A673 (cell line): ENCODE measurements around the gene MYOCD. TPM values are rescaled to one million over a fixed set of nuclear protein-coding genes. Genes with fewer than 3 reads are reported as not detected.

Experiments
- BruUV-seq: library from RNA; stranded (reverse); fragments of 400-500 nt; replicated peaks from 2 replicates; lab custom pipeline; 2021; lab: Mats Ljungman, UMichigan
- CTCF ChIA-PET: fragments of 300-600 bp; sonication (Branson Sonifier 250); formaldehyde crosslinking; loops from one replicate; lab custom pipeline; 2022; ENCODE audit warnings: antibody characterized with exemption; lab: Charles Lee
- POLR2A ChIA-PET: fragments of 300-600 bp; sonication (Branson Sonifier 250); formaldehyde crosslinking; loops from one replicate; lab custom pipeline; 2022; ENCODE audit warnings: antibody characterized with exemption; ENCODE audit not compliant: low non-redundant PET; lab: Charles Lee
- DNase-seq: peaks from one replicate; pipeline ENCODE4 v3.0.0-alpha.2; 2015; ENCODE audit warnings: low spot score
- H3K27ac ChIP-seq: fragments of 200-600 bp; sonication (generic); 2 replicates; pipeline ENCODE4 v1.5.1; 2016; ENCODE audit warnings: mixed run types, low read depth, mild to moderate bottlenecking, mixed read lengths, antibody characterized with exemption, low read length; ENCODE audit not compliant: poor library complexity, severe bottlenecking
- H3K27me3 ChIP-seq: fragments of 200-600 bp; sonication (generic); replicated peaks from 2 replicates; pipeline ENCODE4 v1.6.1; 2017; ENCODE audit warnings: mixed run types, low read depth, mild to moderate bottlenecking, mixed read lengths, antibody characterized with exemption, low read length; ENCODE audit not compliant: insufficient read depth, poor library complexity
- H3K36me3 ChIP-seq: fragments of 200-600 bp; sonication (generic); 2 replicates; pipeline ENCODE4 v1.6.1; 2016; ENCODE audit warnings: mixed run types, mild to moderate bottlenecking, mixed read lengths, antibody characterized with exemption, low read length; ENCODE audit not compliant: insufficient read depth, poor library complexity, severe bottlenecking
- H3K4me1 ChIP-seq: fragments of 200-600 bp; sonication (generic); 2 replicates; pipeline ENCODE4 v1.6.1; 2017; ENCODE audit warnings: mixed run types, mild to moderate bottlenecking, mixed read lengths, antibody characterized with exemption, low read length; ENCODE audit not compliant: insufficient read depth, poor library complexity, severe bottlenecking
- H3K4me3 ChIP-seq: fragments of 200-600 bp; sonication (generic); 2 replicates; pipeline ENCODE4 v1.5.1; 2016; ENCODE audit warnings: low read depth, mixed run types, mild to moderate bottlenecking, mixed read lengths, low read length; ENCODE audit not compliant: poor library complexity, severe bottlenecking
- H3K9me3 ChIP-seq: fragments of 200-600 bp; sonication (generic); 2 replicates; pipeline ENCODE4 v1.6.1; 2016; ENCODE audit warnings: mixed run types, low read depth, mild to moderate bottlenecking, mixed read lengths, antibody characterized with exemption, low read length; ENCODE audit not compliant: poor library complexity, severe bottlenecking
- CTCF ChIP-seq: fragments of 300-800, 200-600 bp; sonication (generic); conservative IDR thresholded peaks from 2 replicates; pipeline ENCODE4 v1.5.1; 2017; ENCODE audit warnings: low read depth, mild to moderate bottlenecking, antibody characterized with exemption, low read length, moderate library complexity, mixed read lengths
- EZH2 ChIP-seq: fragments of 200-600 bp; sonication (generic); IDR thresholded peaks from 2 replicates; pipeline ENCODE4 v1.6.1; 2017; ENCODE audit warnings: borderline replicate concordance, low read depth, mild to moderate bottlenecking, mixed read lengths, antibody characterized with exemption, low read length; ENCODE audit not compliant: poor library complexity, severe bottlenecking
- intact Hi-C: fragments of 100-400 bp; cut with micrococcal nuclease; formaldehyde crosslinking; loops from one replicate; pipeline ENCODE4 v1.10.0; 2022; ENCODE audit not compliant: unreplicated experiment
- total RNA-seq: library from RNA; stranded (reverse); gene quantifications from 2 replicates; pipeline ENCODE4 v1.2.3, GENCODE V29; 2021

Gene MYOCD
- total RNA-seq, 1 experiment from 2014 or later: not detected

- no TSS peak for BruUV-seq
- no peaks in the 10 kb centered on the region for H3K36me3 ChIP-seq
- no peak overlapping the region for H3K4me3 ChIP-seq
- POLR2A ChIA-PET: no interaction called here
- DNase-seq: no peak
- TF ChIP-seq CTCF (no peak), EZH2 (no peak)
- H3K9me3 ChIP-seq: no peaks in the 10 kb centered on the region
- no peaks in the 10 kb centered on the region for H3K4me1 ChIP-seq
- CTCF ChIA-PET: no interaction called here
- intact Hi-C loops: no loop called here
- H3K27ac ChIP-seq: no peak overlapping the region
- peaks cover 18% of the 10 kb centered on the region for H3K27me3 ChIP-seq
Observed at GRCh38 chr17:12737740-12738469, 72.2 kb downstream of the MYOCD start.

GRCh38 chr17:12738624-12739023 is 72.9 kb downstream of the MYOCD start:
- ChIA-PET CTCF (no interaction called here), POLR2A (no interaction called here)
- no TSS peak for BruUV-seq
- Histone ChIP-seq H3K27ac (no peak overlapping the region), H3K9me3 (no peaks in the 10 kb centered on the region), H3K36me3 (no peaks in the 10 kb centered on the region), H3K4me1 (no peaks in the 10 kb centered on the region), H3K27me3 (peaks cover 18% of the 10 kb centered on the region), H3K4me3 (no peak overlapping the region)
- intact Hi-C loops: no loop called here
- DNase-seq: no peak
- TF ChIP-seq CTCF (no peak), EZH2 (no peak)

DNA sequence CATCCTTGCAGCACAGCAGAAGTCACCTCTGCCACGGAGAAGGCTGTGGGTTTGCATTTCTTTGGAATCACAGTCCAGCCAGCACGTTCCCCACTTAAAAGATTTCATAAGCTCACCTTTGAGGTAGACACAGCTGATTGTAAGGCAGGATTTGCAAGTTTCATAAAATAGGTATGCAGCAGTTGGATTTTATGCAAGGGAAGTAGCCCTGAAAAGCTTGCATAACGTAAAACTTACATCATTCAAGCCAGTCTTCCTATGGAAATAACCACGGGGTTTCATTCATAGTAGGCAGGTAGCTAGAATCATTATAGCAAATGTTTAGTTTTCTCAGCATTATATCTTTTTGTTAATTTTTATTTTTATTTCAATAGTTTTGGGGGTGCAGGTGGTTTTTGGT is 73.8 kb downstream of the MYOCD start:
- H3K27me3 ChIP-seq: peaks cover 18% of the 10 kb centered on the region
- intact Hi-C loops: no loop called here

More for the DNA sequence above, 73.8 kb downstream of the MYOCD start:
- ChIA-PET CTCF (no interaction called here), POLR2A (no interaction called here)
- no peak for TF ChIP-seq EZH2
- no peak for TF ChIP-seq CTCF
- BruUV-seq: no TSS peak
- no peak for DNase-seq
- no peak overlapping the region for H3K27ac ChIP-seq
- H3K4me3 ChIP-seq: no peak overlapping the region
- no peaks in the 10 kb centered on the region for H3K9me3 ChIP-seq
- H3K36me3 ChIP-seq: no peaks in the 10 kb centered on the region
- H3K4me1 ChIP-seq: no peaks in the 10 kb centered on the region
